CD4-positive, alpha-beta T cell (primary cell): ENCODE measurements around the gene DNM1. TPM values are rescaled to one million over a fixed set of nuclear protein-coding genes. Genes with fewer than 3 reads are reported as not detected.

Source experiments
- ATAC-seq: fragments of 200-7000 bp; cut with Tn5 transposase; one replicate; pipeline ENCODE4 v1.10.0; 2022; ENCODE audit warnings: mild to moderate bottlenecking; ENCODE audit not compliant: poor library complexity
- CTCF ChIA-PET: fragments of 350-600 bp; sonication (Branson Sonifier 250); formaldehyde crosslinking; loops from one replicate; lab custom pipeline; 2021; ENCODE audit warnings: antibody characterized with exemption, inconsistent platforms; lab: Charles Lee
- POLR2A ChIA-PET: fragments of 350-600 bp; sonication (Branson Sonifier 250); formaldehyde crosslinking; loops from one replicate; lab custom pipeline; 2021; ENCODE audit warnings: antibody characterized with exemption, inconsistent platforms; lab: Charles Lee
- DNase-seq, 14 experiments: peaks; one replicate each; pipeline ENCODE4 v3.0.0-alpha.2; 2013 to 2020; ENCODE audit warnings: mixed read lengths in 2 of 14
- H3K27ac ChIP-seq, 2 donors: one replicate each; pipeline versions ENCODE4 v1.5.1 to v1.7.0; 2013; ENCODE audit warnings: low read length in 2 of 2, low read depth in 1 of 2, mild to moderate bottlenecking in 1 of 2
- H3K27me3 ChIP-seq, 2 experiments: 1 replicate in 1 of 2; 2 replicates in 1 of 2; pipeline versions ENCODE4 v1.6.1 to v1.7.0; 2013; ENCODE audit warnings: low read length in 2 of 2, control low read depth in 1 of 2, mild to moderate bottlenecking in 1 of 2, moderate library complexity in 1 of 2; ENCODE audit not compliant: insufficient read depth in 2 of 2, control insufficient read depth in 1 of 2
- H3K36me3 ChIP-seq: one replicate; pipeline ENCODE4 v1.6.1; 2013; ENCODE audit warnings: low read length, control low read depth; ENCODE audit not compliant: insufficient read depth
- H3K4me1 ChIP-seq: one replicate; pipeline ENCODE4 v1.6.1; 2013; ENCODE audit warnings: low read length, control low read depth; ENCODE audit not compliant: insufficient read depth
- H3K4me3 ChIP-seq: one replicate; pipeline ENCODE4 v1.5.1; 2013; ENCODE audit warnings: mild to moderate bottlenecking, low read length, moderate library complexity
- H3K9me3 ChIP-seq, 2 experiments: 1 replicate in 1 of 2; 2 replicates in 1 of 2; pipeline versions ENCODE4 v1.6.1 to v1.7.0; 2013; ENCODE audit warnings: low read length in 2 of 2, mild to moderate bottlenecking in 2 of 2, control low read depth in 1 of 2, moderate library complexity in 1 of 2; ENCODE audit not compliant: control insufficient read depth in 1 of 2, insufficient read depth in 1 of 2
- H3K27ac Mint-ChIP-seq: one replicate; pipeline ENCODE4 v1.8.0; 2020; ENCODE audit warnings: mixed read lengths
- H3K27me3 Mint-ChIP-seq: one replicate; pipeline ENCODE4 v1.8.0; 2021; ENCODE audit warnings: mixed read lengths
- H3K36me3 Mint-ChIP-seq: one replicate; pipeline ENCODE4 v1.8.0; 2021; ENCODE audit warnings: low read depth, mixed read lengths
- H3K4me1 Mint-ChIP-seq: one replicate; pipeline ENCODE4 v1.8.0; 2021; ENCODE audit warnings: low read depth, mixed read lengths
- H3K4me3 Mint-ChIP-seq: one replicate; pipeline ENCODE4 v1.8.0; 2020; ENCODE audit warnings: mild to moderate bottlenecking, mixed read lengths
- H3K9me3 Mint-ChIP-seq: one replicate; pipeline ENCODE4 v1.8.0; 2020; ENCODE audit warnings: mixed read lengths
- CTCF ChIP-seq: fragments of 200-600 bp; IDR thresholded peaks from one replicate; pipeline ENCODE4 v1.8.0; 2022; ENCODE audit warnings: antibody characterized with exemption, mild to moderate bottlenecking
- intact Hi-C, 2 experiments: fragments of 100-400 bp; cut with DNase I in 1 of 2; cut with micrococcal nuclease in 1 of 2; formaldehyde crosslinking; loops; one replicate each; pipeline versions ENCODE4 v1.15.1 to v1.9.0; 2023 to 2025; cut with DNase I, micrococcal nuclease
- total RNA-seq, 174 experiments: library from RNA in 2 of 174; stranded (reverse) in 2 of 174; gene quantifications; one replicate each; pipeline ENCODE4 v1.2.3 and lab custom pipeline; 2021 to 2026

Gene DNM1
- total RNA-seq, 2 experiments from 2014 or later = 1.8 to 2.5 TPM

- intact Hi-C loops = no loop called here
- peaks cover 11 to 20% of the 10 kb centered on the region in 2 experiments for H3K27me3 ChIP-seq
- DNase-seq (peak in 1 of 14 experiments; percentile 9), ATAC-seq (no peak)
- no peak overlapping the region for H3K27ac Mint-ChIP-seq
- POLR2A ChIA-PET = no interaction called here
- no peaks in the 10 kb centered on the region for H3K36me3 Mint-ChIP-seq
- peaks cover 38% of the 10 kb centered on the region for H3K27me3 Mint-ChIP-seq
- no peaks in the 10 kb centered on the region for H3K36me3 ChIP-seq
- peaks cover 3% of the 10 kb centered on the region for H3K4me1 ChIP-seq
- no peak overlapping the region for H3K4me3 ChIP-seq
- no peaks in the 10 kb centered on the region for H3K9me3 Mint-ChIP-seq
- CTCF ChIA-PET = no interaction called here
- TF ChIP-seq CTCF = no peak
- H3K4me1 Mint-ChIP-seq = no peaks in the 10 kb centered on the region
- H3K9me3 ChIP-seq = no peaks in the 10 kb centered on the region
- no peak overlapping the region for H3K27ac ChIP-seq
- H3K4me3 Mint-ChIP-seq = no peak overlapping the region
Measured at GRCh38 chr9:128242124-128242523, 38.9 kb downstream of the DNM1 start.

GRCh38 chr9:128242828-128243214 lies 39.6 kb downstream of the DNM1 start:
- ATAC-seq (no peak), DNase-seq (peak in 1 of 14 experiments; percentile 16)
- H3K4me1 ChIP-seq = peaks cover 3% of the 10 kb centered on the region
- Mint-ChIP-seq H3K27me3 (peaks cover 38% of the 10 kb centered on the region), H3K27ac (no peak overlapping the region), H3K4me1 (no peaks in the 10 kb centered on the region), H3K4me3 (no peak overlapping the region), H3K36me3 (no peaks in the 10 kb centered on the region), H3K9me3 (no peaks in the 10 kb centered on the region)
- no peaks in the 10 kb centered on the region for H3K36me3 ChIP-seq
- no peak for TF ChIP-seq CTCF
- H3K9me3 ChIP-seq = no peaks in the 10 kb centered on the region
- H3K27ac ChIP-seq = no peak overlapping the region
- POLR2A ChIA-PET = no interaction called here
- intact Hi-C loops = no loop called here
- no peak overlapping the region for H3K4me3 ChIP-seq
- CTCF ChIA-PET = no interaction called here
- peaks cover 11 to 20% of the 10 kb centered on the region in 2 experiments for H3K27me3 ChIP-seq

- H3K27ac Mint-ChIP-seq = no peak overlapping the region
- Histone ChIP-seq H3K27ac (no peak overlapping the region), H3K36me3 (no peaks in the 10 kb centered on the region), H3K4me1 (peaks cover 3% of the 10 kb centered on the region), H3K9me3 (no peaks in the 10 kb centered on the region), H3K27me3 (peaks cover 11 to 20% of the 10 kb centered on the region in 2 experiments), H3K4me3 (no peak overlapping the region)
- H3K27me3 Mint-ChIP-seq = peaks cover 38% of the 10 kb centered on the region
- ChIA-PET POLR2A (no interaction called here), CTCF (interaction anchor here (0.6 kb wide), 1 partner anchor 56 kb away, joined by 3 read pairs; no protein-coding TSS in a partner anchor)
- ATAC-seq (no peak), DNase-seq (peak in 1 of 14 experiments; percentile 16)
- H3K36me3 Mint-ChIP-seq = no peaks in the 10 kb centered on the region
- TF ChIP-seq CTCF = no peak
- H3K9me3 Mint-ChIP-seq = no peaks in the 10 kb centered on the region
- intact Hi-C loops = no loop called here
- H3K4me3 Mint-ChIP-seq = no peak overlapping the region
- H3K4me1 Mint-ChIP-seq = no peaks in the 10 kb centered on the region
Measured at GRCh38 chr9:128243215-128244018, 40.2 kb downstream of the DNM1 start.
